NCI-H460 (cell line): ENCODE results near the gene BIRC3. TPM values are rescaled to one million over a fixed set of nuclear protein-coding genes. Genes with fewer than 3 reads are reported as not detected.
"Not testable (repeated sequence)": the region's sequence is repeated elsewhere in the genome, so short reads cannot be mapped to it uniquely, and the experiment has no call there.

ENCODE experiments used
- DNase-seq: peaks from one replicate; pipeline ENCODE4 v3.0.0-alpha.2; 2016; ENCODE audit warnings: low read depth; ENCODE audit errors: extremely low read depth
- small RNA-seq, 2 experiments: library from RNA; depleted of rRNA; stranded (forward); fragments of <200 nt; gene quantifications; one replicate each; pipeline ENCODE3, GENCODE V24; 2014
- total RNA-seq: library from RNA; depleted of rRNA; stranded (reverse); fragments of >200 nt; shearing (Covaris generic); gene quantifications from 2 replicates; pipeline ENCODE4 v1.2.3, GENCODE V29; 2014; rRNA removed

BIRC3 gene
- total RNA-seq, 1 experiment from 2014 or later: 2.0 TPM

DNA sequence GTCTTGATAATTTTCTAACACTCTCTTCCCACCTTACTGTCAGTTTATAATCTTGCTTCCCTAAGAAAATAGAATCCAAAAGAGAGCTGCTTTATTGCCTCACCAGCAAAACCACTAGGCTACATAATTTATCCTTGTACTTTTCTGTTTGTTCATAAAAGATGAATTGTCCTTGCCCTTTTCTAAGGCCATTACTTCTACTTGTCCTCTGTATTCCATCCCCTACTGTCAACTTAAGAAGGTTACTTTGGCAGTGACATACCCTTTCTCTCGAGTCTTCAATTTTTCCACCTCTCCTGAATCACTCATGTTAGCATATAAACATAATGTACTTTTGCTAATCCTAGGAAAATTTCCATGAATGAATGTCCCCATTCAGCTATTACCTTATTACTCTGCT is 47.7 kb downstream of the BIRC3 start:
- no peak for DNase-seq

DNA sequence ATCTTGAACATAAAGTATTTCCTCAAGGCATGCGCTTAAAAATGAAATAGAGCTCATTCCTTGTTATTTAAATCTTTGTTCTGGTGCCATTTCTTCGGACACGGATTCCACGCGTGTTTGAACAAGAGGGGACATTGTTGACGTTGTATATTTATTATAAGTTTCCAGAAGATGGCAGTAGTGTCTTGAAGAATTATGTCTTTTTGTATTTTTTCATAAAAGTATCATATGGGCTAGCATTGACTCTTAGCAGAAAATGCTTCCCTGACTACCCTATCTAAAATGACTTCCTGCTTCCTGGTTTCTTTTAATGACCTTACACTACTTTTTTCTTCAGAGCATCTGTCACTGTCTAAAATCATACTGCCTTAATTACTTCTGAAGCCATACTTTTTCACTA is 50.1 kb downstream of the BIRC3 start:
- no peak for DNase-seq

DNA sequence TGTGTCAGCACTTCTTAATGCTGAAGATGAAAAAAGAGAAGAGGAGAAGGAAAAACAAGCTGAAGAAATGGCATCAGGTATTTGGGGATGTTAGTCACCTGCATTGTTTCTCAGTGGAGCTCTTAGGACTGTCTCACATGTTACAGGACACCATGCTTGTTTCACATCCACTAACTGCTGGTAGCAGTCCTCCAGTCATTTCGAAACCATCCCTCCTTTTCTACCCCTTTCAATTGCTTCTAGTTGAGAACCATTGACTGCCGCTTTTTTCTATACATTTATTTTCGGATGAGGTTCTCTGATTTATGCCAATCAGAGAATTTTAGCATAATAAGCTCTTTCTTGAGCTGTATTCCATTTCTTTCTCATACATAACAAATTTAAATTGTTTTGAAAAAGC is 51.2 kb downstream of the BIRC3 start:
- DNase-seq: no peak

GRCh38 chr11:102374633-102375424 is 57.5 kb downstream of the BIRC3 start:
- DNase-seq: not testable (repeated sequence)

DNA sequence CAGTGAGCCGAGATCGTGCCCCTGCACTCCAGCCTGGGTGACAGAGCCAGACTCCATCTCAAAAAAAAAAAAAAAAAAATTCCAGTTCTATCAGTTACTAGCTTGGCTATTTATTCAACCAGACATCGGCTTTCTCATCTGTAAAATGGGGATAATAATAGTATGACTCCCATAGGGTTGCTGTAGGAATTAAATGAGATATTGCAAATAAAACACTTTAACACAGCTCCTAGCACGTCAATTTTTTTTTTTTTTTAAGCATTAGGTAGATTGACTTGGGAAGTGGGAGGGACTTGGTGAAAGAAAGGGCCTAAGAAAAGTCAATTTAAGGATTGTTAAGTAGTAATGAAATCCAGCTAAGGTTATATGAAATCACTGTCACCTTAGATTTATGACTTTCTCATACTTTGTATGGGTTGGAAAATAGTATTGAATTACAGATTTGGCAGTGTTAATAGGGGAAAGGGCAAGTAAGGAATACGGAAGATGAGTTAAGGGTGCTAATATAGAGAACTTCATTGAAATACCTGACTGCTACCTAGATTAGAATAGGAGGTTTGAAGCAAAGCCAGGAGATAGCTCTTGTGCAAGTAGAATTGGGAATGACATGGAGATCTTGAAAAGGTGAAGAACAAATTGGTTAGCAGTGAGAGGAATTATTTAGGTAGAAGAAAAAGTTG is 58.6 kb downstream of the BIRC3 start:
- no peak for DNase-seq

DNA sequence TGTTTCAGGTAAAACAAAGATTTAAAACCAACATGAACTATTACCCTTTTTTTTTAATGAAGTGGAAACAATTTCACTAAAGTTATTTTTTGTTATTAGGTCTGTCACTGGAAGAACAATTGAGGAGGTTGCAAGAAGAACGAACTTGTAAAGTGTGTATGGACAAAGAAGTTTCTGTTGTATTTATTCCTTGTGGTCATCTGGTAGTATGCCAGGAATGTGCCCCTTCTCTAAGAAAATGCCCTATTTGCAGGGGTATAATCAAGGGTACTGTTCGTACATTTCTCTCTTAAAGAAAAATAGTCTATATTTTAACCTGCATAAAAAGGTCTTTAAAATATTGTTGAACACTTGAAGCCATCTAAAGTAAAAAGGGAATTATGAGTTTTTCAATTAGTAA is 60.6 kb downstream of the BIRC3 start:
- DNase-seq: no peak

DNA sequence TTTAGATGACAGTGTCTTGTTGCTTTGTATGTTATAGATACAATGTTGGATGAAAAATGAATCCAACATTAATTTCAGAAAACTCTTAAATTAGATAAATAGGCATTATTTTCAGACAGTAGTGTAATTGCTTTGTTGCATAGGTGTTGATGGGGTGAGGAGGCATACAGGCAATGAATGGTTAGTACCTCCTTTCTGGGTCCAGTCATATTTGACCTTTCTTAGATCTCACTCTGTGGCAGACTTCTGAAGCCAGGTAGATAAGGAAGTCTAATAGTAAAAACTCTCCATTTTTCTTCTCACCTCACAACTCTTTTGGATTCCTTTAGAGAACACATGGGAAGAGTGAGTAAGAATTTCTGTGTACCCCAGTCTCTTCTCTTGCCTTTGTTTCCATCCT is 61.5 kb downstream of the BIRC3 start:
- no peak for DNase-seq

GRCh38 chr11:102382384-102382783 is 65.1 kb downstream of the BIRC3 start:
- DNase-seq: no peak

DNA sequence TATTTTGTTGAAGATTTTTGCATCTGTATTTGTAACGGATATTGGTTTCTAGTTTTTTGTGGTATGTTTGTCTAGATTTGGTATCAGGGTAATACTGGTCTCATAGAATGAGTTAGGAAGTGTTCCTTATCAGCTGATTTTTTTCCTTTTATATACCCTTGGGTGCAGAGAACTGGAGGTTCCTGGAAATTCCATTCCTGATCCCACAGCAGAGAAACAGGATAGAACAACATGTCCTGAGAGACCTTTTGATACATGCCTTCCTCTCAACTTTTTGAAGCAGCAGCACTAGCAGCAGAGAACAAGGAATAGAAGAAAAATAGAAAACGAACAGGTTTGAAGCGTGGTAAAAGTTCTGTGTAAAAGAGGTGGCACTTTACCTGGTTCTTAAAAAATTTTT is 66.6 kb downstream of the BIRC3 start:
- no peak for DNase-seq

- DNase-seq: no peak
These were observed 67.3 kb downstream of the BIRC3 start for GRCh38 chr11:102384419-102385079.

DNA sequence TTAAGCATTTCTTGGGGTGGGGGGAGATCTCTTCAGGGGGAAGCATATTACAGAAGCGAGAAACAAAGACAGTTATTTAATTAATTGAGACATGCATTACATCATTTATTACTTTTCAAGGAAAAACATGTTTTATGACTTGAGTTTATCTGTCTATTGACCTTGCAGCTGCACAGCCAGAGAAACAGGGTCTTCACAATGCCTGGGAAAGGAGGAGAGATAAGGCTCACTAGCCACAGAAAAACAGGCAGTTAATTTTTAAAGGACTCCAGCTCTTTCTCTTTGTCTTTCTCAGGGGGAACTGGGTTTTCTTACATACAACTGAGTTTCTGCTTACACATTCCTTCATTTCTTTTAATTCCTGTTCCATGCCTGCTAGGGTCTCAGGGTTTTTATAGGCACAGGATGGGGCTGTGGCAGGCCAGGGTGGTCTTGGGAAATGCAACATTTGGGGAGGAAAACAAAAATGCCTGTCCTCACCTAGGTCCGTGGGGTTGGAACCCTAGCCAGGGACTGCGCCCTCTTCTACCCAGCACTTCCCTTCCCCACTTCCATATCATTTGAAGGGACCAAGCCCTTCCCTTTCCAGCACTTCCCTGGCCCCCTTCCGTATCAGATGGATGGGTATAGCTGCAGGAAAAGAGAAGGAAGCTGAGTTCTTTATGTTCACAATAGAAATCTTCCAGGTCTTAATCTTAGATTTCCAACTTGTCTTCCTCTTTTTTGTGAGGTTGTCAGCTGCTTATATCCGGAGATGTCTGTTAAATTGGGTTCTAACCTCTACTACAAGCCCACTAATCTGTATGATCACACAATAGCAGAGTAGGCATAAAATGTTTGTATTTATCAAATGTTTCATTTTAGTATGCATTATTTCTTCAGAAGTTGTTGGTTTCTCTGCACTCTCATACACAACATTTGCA is 68.1 kb downstream of the BIRC3 start:
- no peak for DNase-seq

GRCh38 chr11:102386136-102386734 is 69.0 kb downstream of the BIRC3 start:
- no peak for DNase-seq

DNA sequence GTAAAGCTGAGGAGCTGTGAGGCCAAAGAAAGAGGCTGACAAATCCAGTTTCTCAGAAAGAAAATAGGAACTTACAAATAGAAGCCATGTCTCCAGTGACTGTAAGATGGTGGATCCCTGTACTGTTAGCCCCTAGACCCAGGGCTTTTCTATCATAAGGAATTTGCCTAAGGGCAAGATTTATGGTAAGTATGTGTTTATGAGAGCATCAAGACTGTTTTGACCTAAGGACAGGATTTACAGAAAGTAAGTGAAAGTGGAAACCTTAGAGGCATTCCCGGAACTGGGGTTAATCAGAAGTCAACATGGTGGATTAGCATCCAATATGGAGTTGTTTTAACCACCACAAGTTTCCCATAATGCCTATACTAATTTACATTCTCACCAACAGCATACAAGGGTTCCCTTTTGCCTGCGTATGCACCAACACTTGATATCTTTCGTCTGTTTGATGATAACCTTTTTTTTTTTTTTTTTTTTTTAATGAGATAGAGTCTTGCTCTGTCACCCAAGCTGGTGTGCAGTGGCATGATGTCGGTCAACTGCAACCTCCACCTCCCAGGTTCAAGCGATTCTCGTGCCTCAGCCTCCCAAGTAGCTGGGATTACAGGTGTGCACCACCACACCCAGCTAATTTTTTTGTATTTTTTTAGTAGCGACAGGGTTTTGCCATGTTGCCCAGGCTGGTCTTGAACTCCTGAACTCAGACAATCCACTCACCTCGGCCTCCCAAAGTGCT is 69.9 kb downstream of the BIRC3 start:
- no peak for DNase-seq

Small RNAs within 50 kb of the gene (small RNA-seq; reads per million reads assigned to genes)
- gene AP000942.3: 0 reads per million in 2 experiments
- 0 reads per million in 2 experiments for gene AP000942.4
- 0 reads per million in 2 experiments for gene RNU6-952P

Other genes with a start within 250 kb of the BIRC3 start
- gene YAP1, start 207.0 kb upstream of the BIRC3 start, total RNA-seq: 49.6 and 57.7 TPM in 2 replicates
- 51.9 and 54.7 TPM in 2 replicates for gene BIRC2, start 29.7 kb downstream of the BIRC3 start, total RNA-seq
- gene TMEM123, start 135.3 kb downstream of the BIRC3 start, total RNA-seq: 193 and 199 TPM in 2 replicates
- gene MMP7, start 213.3 kb downstream of the BIRC3 start, total RNA-seq: 0.12 and 0.75 TPM in 2 replicates